Prostate gland (tissue), 2 donors: ENCODE data around the gene HIBADH.

Experiments
- POLR2A ChIP-seq: fragments of 450-650 bp; IDR thresholded peaks from one replicate; pipeline ENCODE4 v1.6.1; 2016; ENCODE audit warnings: antibody characterized with exemption, mild to moderate bottlenecking
- POLR2AphosphoS5 ChIP-seq: sonication (generic); formaldehyde crosslinking; IDR thresholded peaks from one replicate; pipeline ENCODE4 v1.6.1; 2017; ENCODE audit warnings: antibody characterized with exemption
- TF ChIP-seq, protein P1 (sequence below), 4 experiments: fragments of 200-600 bp in 2 of 4; fragments of 450-650 bp in 2 of 4; sonication (generic) in 2 of 4; IDR thresholded peaks; 1 replicate in 3 of 4; 2 replicates in 1 of 4; pipeline ENCODE4 v1.5.1; 2016 to 2019; ENCODE audit warnings: antibody characterized with exemption in 4 of 4, mild to moderate bottlenecking in 2 of 4, moderate library complexity in 2 of 4

DNA sequence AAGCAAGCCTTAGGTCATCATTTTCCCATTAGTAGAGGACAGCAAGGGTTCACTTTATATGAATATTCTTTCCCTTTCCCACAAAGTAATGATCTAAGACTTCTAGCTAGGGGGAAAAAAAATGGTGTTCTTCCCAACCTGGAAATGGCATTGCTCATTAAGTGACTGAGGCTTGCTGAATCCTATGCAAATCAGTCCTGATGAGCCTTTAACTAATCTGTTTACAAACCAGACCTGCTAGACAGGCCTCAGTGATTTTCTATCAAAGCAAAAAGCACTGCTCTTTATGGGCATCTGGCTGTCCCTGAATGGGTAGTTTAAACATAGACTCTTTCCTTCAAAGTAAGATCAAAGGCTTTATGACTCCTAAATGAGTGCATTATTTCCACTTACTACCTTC is 146.3 kb downstream of the HIBADH start:
- TF ChIP-seq, protein P1, sequence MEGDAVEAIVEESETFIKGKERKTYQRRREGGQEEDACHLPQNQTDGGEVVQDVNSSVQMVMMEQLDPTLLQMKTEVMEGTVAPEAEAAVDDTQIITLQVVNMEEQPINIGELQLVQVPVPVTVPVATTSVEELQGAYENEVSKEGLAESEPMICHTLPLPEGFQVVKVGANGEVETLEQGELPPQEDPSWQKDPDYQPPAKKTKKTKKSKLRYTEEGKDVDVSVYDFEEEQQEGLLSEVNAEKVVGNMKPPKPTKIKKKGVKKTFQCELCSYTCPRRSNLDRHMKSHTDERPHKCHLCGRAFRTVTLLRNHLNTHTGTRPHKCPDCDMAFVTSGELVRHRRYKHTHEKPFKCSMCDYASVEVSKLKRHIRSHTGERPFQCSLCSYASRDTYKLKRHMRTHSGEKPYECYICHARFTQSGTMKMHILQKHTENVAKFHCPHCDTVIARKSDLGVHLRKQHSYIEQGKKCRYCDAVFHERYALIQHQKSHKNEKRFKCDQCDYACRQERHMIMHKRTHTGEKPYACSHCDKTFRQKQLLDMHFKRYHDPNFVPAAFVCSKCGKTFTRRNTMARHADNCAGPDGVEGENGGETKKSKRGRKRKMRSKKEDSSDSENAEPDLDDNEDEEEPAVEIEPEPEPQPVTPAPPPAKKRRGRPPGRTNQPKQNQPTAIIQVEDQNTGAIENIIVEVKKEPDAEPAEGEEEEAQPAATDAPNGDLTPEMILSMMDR (IDR thresholded peaks at IDR 0.05), result no peak
- no peak for TF ChIP-seq POLR2A
- no peak for TF ChIP-seq POLR2AphosphoS5
